Measurements from ENCODE around the gene NELL1.

GRCh38 chr11:21470521-21470920 is 801.1 kb downstream of the NELL1 start:
- TF ChIP-seq SIN3A (IDR thresholded peaks at IDR 0.05; ENCODE audit: borderline replicate concordance, insufficient read depth, low read depth, low read length) (no peak), CTCF (IDR thresholded peaks at IDR 0.05) (no peak), POLR2AphosphoS5 (IDR thresholded peaks at IDR 0.05; ENCODE audit: low read depth, low read length) (no peak)
